ENCODE data around the gene RALBP1.
"Not testable (repeated sequence)": the region's sequence is repeated elsewhere in the genome, so short reads cannot be mapped to it uniquely, and the experiment has no call there.

DNA sequence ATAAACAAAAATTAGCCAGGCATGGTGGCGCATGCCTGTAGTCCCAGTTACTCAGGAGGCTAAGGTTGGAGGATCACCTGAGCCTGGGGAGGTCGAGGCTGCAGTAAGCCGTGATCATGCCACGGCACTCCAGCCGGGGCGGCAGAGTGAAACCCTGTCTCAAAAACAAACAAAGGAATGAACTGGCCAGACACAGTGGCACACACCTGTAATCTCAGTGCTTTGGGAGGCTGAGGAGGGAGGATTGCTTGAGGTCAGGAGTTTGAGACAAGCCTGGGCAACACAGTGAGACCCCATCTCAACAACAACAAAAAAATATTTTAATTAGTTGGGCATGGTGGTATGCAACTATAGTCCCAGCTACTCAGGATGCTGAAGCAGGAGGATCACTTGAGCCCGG lies 24.4 kb upstream of the RALBP1 start:
- TF ChIP-seq, protein P1, sequence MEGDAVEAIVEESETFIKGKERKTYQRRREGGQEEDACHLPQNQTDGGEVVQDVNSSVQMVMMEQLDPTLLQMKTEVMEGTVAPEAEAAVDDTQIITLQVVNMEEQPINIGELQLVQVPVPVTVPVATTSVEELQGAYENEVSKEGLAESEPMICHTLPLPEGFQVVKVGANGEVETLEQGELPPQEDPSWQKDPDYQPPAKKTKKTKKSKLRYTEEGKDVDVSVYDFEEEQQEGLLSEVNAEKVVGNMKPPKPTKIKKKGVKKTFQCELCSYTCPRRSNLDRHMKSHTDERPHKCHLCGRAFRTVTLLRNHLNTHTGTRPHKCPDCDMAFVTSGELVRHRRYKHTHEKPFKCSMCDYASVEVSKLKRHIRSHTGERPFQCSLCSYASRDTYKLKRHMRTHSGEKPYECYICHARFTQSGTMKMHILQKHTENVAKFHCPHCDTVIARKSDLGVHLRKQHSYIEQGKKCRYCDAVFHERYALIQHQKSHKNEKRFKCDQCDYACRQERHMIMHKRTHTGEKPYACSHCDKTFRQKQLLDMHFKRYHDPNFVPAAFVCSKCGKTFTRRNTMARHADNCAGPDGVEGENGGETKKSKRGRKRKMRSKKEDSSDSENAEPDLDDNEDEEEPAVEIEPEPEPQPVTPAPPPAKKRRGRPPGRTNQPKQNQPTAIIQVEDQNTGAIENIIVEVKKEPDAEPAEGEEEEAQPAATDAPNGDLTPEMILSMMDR (IDR thresholded peaks at IDR 0.05; ENCODE audit: low read depth, low read length), result not testable (repeated sequence)
- TF ChIP-seq POLR2A (IDR thresholded peaks at IDR 0.05; ENCODE audit: extremely low read depth, insufficient read length); MYC (IDR thresholded peaks at IDR 0.05; ENCODE audit: low read depth, low read length): not testable (repeated sequence)
